A673 (cell line): ENCODE data around the gene NOD2.

ENCODE experiments used
- CTCF ChIP-seq: fragments of 300-800, 200-600 bp; sonication (generic); conservative IDR thresholded peaks from 2 replicates; pipeline ENCODE4 v1.5.1; 2017; ENCODE audit warnings: low read depth, mild to moderate bottlenecking, antibody characterized with exemption, low read length, moderate library complexity, mixed read lengths
- EZH2 ChIP-seq: fragments of 200-600 bp; sonication (generic); IDR thresholded peaks from 2 replicates; pipeline ENCODE4 v1.6.1; 2017; ENCODE audit warnings: borderline replicate concordance, low read depth, mild to moderate bottlenecking, mixed read lengths, antibody characterized with exemption, low read length; ENCODE audit not compliant: poor library complexity, severe bottlenecking

- TF ChIP-seq CTCF: no peak
- no peak for TF ChIP-seq EZH2
These were observed 85.1 kb downstream of the NOD2 start for GRCh38 chr16:50778284-50779163.
